Left lobe of liver (tissue), 2 donors: ENCODE data around the gene SLC26A4. TPM values are rescaled to one million over a fixed set of nuclear protein-coding genes. Genes with fewer than 3 reads are reported as not detected.

ENCODE experiments used
- ATAC-seq: fragments of 200-7000 bp; cut with Tn5 transposase; one replicate; pipeline ENCODE4 v1.9.1; 2020; ENCODE audit warnings: mild to moderate bottlenecking, moderate library complexity
- DNase-seq: peaks from one replicate; pipeline ENCODE4 v3.0.0-alpha.2; 2020; ENCODE audit warnings: low spot score
- total RNA-seq: library from RNA; stranded (reverse); gene quantifications from one replicate; pipeline ENCODE4 v1.2.1, GENCODE V29; 2021
- donor health status: DM: no; HTN: no; CAD: no; lungs with moderate emphysema.
- donor health status: DM: no; HTN: yes; CAD: no.

The SLC26A4 gene
- total RNA-seq, 1 donor from 2014 or later, result not detected

DNA sequence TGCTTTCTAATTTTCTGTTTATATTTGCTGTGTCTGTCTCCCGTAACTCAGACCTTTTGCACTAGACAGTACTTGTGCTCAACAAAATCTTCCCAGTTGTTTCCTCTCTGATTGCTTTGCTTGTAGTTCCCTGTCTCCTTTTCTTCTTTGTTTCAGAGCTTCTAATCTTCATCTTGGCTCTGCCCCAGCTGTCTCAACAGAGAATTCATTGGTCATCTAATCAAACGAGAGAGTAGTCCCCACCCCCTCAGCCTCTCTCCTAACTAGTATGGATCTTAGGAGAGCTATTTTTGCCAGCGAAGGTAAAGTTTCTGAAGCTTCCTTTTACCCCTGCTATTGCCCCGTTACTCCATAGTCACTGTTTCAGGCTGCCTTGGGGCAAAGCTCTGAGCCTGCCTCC, 32.8 kb downstream of the SLC26A4 start:
- DNase-seq, result no peak
- ATAC-seq, result no peak

- DNase-seq (no peak), ATAC-seq (no peak)
Observed at GRCh38 chr7:107694386-107694785, 33.8 kb downstream of the SLC26A4 start.

- DNase-seq (no peak), ATAC-seq (no peak)
Observed at GRCh38 chr7:107696330-107696946, 35.8 kb downstream of the SLC26A4 start.

GRCh38 chr7:107697321-107698049, 36.9 kb downstream of the SLC26A4 start:
- ATAC-seq, result no peak
- DNase-seq, result no peak

DNA sequence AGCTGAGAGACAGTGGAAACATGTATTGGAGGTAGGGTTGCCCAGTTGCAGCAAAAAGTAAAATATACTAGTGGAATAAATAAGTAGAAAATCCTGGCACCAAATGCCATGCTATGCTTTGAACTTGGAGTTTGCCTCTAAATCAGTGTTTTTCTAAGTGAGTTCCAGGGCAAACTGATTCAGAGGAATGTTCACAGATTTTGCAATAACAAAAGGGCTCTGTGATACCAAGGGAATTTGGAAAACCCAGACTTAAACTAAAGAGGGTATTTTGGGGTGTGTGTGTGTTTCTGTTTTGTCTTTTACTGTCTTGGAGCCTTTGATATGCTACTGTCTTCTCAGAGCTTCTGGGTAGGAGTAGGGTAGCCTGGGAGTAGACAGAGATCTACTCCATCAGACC, 39.9 kb downstream of the SLC26A4 start:
- DNase-seq (no peak), ATAC-seq (no peak)

DNA sequence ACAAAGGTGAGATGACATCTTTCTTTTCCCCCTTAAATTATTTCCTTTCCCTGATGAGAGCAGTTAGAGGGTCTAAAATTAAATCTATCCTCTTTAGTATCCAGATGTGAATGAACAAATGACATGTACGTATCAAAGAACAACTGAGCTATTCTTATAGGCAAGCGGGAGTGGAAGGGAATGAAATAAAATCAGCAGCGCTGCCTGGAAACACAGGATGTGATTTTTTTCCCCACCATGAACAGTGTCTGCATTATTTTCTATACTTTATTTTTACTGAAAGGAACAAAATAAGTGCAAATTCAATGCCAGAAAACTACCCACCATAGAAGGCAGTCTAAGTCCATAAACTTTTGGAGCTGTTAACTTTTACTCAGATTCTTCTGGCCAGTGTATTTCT, 40.6 kb downstream of the SLC26A4 start:
- DNase-seq (no peak), ATAC-seq (no peak)

DNA sequence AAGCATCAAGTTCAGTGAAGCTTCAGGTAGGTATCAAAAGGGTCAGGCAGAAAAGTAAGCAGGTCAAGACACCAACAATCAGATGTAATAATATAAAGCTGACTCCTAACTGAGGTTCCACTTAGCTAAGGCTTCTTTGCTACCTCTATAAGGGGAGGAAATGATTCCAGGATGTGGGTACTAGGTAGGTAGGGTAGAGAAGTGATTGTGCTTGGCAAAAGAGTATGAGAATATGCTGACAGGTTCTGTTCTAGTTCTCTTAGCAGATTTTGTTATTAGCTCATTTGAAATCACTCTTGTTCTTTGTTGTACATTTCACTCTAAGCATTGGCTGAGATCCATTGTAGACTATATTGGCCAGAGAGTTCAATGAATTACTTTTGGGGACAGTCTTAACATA, 42.6 kb downstream of the SLC26A4 start:
- no peak for ATAC-seq
- no peak for DNase-seq

GRCh38 chr7:107703872-107704271, 43.2 kb downstream of the SLC26A4 start:
- ATAC-seq, result no peak
- DNase-seq, result no peak

DNA sequence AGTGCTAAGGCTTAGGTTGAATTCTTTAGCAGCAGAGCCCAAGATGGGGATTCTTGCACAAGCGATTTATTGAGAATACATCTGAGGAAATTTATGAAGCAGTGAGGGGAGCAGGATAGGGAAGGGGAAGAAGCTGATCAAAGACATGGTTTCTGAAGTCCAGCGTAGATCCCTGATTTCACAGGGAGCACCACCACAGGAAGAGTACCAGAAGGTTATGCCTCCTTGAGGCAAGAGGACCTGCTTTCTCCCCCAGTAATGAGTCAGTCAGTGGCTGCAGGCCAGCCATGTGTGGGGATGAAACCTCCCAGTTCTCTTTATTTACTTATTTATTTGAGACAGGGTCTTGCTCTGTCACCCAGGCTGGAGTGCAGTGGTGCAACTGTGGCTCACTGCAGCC, 48.3 kb downstream of the SLC26A4 start:
- DNase-seq, result no peak
- ATAC-seq, result no peak

- ATAC-seq, result no peak
- DNase-seq, result no peak
Observed at GRCh38 chr7:107711301-107711700, 50.7 kb downstream of the SLC26A4 start.

- no peak for ATAC-seq
- no peak for DNase-seq
Observed at GRCh38 chr7:107712025-107712424, 51.4 kb downstream of the SLC26A4 start.

DNA sequence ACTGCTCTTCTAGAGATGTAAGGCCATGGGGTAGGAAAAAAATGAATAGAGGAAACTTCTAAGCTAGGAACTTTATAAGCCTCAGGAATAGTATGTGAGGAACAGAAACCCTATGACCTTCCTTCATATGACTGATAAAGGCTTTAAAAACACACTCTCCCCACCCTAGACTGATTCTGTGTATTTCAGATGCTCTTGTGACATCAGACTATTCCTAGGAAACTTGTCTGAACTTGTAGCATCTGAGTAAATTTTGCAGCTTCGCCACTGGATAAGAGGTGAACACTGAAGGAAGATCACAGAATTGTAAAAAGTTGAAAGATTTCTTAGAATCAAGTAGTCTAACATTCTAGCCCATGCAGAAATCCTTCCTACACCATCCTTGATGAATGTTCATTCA, 52.3 kb downstream of the SLC26A4 start:
- no peak for ATAC-seq
- no peak for DNase-seq

GRCh38 chr7:107715531-107715930, 54.9 kb downstream of the SLC26A4 start:
- no peak for DNase-seq
- no peak for ATAC-seq

DNA sequence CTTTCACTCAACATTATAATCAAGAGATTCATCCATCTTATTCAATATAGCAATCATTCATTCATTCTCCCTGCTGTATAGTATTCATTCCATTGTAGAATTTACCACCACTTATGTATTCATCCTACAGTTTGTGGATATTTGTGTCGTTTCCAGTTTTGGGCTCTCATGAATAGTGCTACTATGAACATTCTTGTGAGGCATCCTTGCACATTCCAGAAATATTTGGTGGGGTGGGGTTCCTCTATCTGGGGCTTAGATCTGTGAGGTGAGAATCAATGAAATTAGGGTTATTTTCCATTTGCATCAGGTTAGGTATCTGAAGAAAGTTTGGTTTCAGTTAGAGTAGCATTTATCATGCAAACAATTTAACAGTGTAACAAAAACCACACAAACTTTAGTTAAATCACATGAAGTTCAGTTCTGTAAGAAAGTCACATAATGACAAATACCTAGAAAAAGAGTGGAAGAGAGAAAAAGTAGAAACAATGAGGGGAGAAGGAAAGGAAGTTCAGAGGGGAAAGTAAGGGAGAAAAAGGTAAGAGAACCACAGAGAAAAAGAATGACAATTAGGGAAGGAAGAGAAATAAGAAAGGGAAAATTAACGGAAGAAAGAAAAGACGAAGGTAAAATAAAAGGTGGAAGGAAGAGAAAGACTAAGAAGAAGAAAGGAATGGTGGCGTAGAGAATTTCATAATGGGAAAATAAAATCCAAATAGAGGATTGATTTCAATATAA, 58.0 kb downstream of the SLC26A4 start:
- no peak for DNase-seq
- no peak for ATAC-seq

- DNase-seq (no peak), ATAC-seq (no peak)
Observed at GRCh38 chr7:107721286-107721685, 60.7 kb downstream of the SLC26A4 start.

DNA sequence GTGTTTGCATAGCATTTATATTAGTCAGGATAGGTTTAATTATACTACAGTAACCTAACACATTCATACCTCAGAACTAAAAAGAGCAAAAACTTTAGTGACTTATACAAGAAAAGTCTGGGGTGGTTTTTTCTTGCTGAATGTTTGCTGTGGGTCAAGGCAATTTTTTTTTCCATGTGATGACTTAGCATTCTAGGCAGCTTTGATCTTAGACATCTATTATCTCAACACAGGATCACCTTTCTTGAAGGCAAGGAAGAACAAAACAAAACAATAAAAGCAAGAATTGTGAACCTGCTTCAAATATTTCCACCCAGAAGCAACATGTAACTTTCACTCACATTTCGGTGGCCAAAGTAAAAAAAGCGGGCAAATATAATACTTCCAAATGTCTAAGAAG, 62.6 kb downstream of the SLC26A4 start:
- ATAC-seq (no peak), DNase-seq (no peak)

DNA sequence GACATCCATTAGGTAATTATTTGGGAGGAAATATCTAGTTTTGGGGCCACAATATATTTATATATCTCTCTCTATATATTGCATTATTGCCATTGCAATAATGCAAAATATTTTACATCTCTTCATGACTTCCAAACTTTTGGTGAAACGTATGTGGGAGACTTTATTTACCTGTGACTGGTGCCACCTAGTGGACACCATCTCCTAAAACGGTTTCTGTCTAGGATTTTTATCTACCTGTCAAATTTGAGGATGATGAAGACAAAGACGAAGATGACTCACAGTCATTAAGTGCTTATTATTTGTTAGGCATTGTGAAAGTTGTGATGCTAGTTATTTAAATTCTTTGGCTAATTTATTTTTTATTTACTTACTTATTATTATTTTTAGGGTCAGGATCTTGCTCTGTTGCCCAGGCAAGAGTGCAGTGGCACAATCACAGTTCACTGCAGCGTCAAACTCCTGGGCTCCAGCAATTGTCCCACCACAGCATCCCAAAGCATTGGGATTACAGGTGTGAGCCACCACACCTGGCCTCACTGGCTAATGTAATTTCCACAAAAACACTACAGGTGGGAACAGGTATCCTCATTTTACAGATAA, 64.6 kb downstream of the SLC26A4 start:
- no peak for DNase-seq
- peak; percentile 82 for ATAC-seq

GRCh38 chr7:107726356-107727130, 65.9 kb downstream of the SLC26A4 start:
- ATAC-seq, result no peak
- DNase-seq, result no peak

DNA sequence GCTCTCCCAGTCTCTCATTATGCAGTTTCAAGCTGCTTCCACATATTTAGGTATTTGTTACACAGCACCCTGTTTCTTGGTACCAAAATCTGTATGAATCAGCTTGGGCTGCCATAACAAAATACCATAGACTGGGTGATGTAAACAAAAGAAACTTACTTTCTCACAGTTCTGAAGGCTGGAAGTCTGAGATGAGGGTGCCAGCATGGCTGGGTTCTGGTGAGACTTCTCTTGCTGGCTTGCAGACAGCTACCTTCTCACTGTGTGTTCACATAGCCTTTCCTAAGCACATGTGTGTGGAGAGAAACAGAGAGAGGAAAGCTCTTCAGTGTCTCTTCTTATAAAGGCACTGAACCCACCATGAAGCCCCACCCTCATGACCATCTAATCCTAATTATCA, 67.6 kb downstream of the SLC26A4 start:
- no peak for ATAC-seq
- no peak for DNase-seq

- DNase-seq, result peak; percentile 68
- ATAC-seq, result peak; percentile 56
Observed at GRCh38 chr7:107742678-107743566, 82.3 kb downstream of the SLC26A4 start.
